ENCODE measurements around the gene SYT12. TPM values are rescaled to one million over a fixed set of nuclear protein-coding genes. Genes with fewer than 3 reads are reported as not detected.

The SYT12 gene
- total and polyA plus RNA-seq, 9 of the 15 experiments (the other 6 are each of a cell fraction or from before 2014, with no cell fraction given): 0.03 to 0.11 (median 0.03) TPM; not detected in 4

DNA sequence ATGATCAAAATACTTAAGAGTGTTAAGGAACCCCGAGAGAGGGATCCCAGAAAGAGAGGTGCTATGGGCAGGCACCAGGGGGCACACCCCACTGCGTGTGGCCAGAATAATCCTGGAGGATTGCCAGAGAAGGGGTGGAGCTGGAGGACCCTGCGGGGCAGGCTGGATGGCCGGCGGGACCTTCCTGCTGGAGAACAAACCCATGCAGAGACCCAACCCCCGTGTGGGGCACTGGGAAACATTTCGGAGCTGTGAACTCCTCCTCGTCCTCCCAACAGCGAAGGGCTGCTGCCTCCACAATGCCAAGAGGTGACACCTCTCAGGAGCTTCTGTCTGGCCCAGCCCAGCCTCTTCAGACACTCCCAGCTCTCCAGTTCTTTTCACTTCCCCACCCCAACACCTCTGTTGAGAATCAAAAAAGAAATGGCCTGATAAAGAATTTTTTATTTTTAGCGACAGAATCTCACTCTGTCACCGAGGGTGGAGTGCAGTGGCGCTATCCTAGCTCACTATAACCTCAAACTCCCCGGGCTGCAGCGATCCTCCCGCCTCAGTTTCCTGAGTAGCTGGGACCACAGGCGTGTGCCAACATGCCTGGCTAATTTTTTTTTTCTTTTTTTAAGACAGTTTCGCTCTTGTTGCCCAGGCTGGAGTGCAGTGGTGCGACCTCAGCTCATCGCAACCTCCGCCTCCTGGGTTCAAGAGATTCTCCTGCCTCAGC lies 59.3 kb downstream of the SYT12 start:
- Histone ChIP-seq H3K27ac (ENCODE audit: extremely low read depth, low read depth, low read length) (no peak overlapping the region), H3K4me2 (ENCODE audit: insufficient read depth, low read length) (peak overlapping the region; percentile 73), H3K9me1 (ENCODE audit: control insufficient read depth, insufficient read depth, low read length) (no peaks in the 10 kb centered on the region), H2AFZ (ENCODE audit: low read depth, low read length) (peak overlapping the region; percentile 76), H3K36me3 (ENCODE audit: control insufficient read depth, insufficient read depth, low read length) (no peaks in the 10 kb centered on the region), H3K9ac (ENCODE audit: insufficient read depth in 1 of 2, low read depth in 2 of 2, low read length in 2 of 2) (peak overlapping the region in 1 of 2 experiments; percentile 68; a peak in 1 of 4 replicates), H3K4me3 (no peak overlapping the region), H4K20me1 (replicated peaks; ENCODE audit: control insufficient read depth, insufficient read depth, low read length) (no peaks in the 10 kb centered on the region), H3K9me3 (replicated peaks; ENCODE audit: control insufficient read depth, insufficient read depth, low read depth, low read length) (no peaks in the 10 kb centered on the region), H3K27me3 (ENCODE audit: control insufficient read depth in 2 of 2, insufficient read depth in 2 of 2, low read length in 2 of 2) (no peaks in the 10 kb centered on the region), H3K79me2 (ENCODE audit: control insufficient read depth, insufficient read depth, low read length) (no peaks in the 10 kb centered on the region), H3K4me1 (replicated peaks in 1 of 2; ENCODE audit: control insufficient read depth in 2 of 2, insufficient read depth in 2 of 2, low read length in 2 of 2) (peaks cover 20 to 25% of the 10 kb centered on the region in 2 experiments; a peak in 4 of 5 replicates)
- ChIA-PET POLR2A (interaction anchor here (0.6 to 1.8 kb wide), 5 partner anchors 29 to 240 kb away, joined by 3 to 6 read pairs (median 3); no protein-coding TSS in a partner anchor), CTCF (ENCODE audit: low intra/inter-chr PET ratio) (interaction anchor here (0.7 to 2.7 kb wide), 3 partner anchors 179 to 301 kb away, joined by 4 to 12 read pairs (median 9); no protein-coding TSS in a partner anchor)
- in situ Hi-C loops (cut with MboI) (loop anchor here (5.0 kb wide), 1 partner anchor 235 kb away; no protein-coding TSS in a partner anchor), intact Hi-C loops (cut with micrococcal nuclease) (loop anchor here (5.0 kb wide), 2 partner anchors 180 to 300 kb away; no protein-coding TSS in a partner anchor)
- FAIRE-seq (no peak), ATAC-seq (peak; percentile 49), DNase-seq (ENCODE audit: extremely low read depth in 1 of 4, low spot score in 3 of 4) (peak; percentile 44 to 75 (median 64))
- no TSS peak for BruUV-seq (replicated peaks)
- 28% methylated on average over 18 of the region's 20 CpGs for WGBS (ENCODE audit: insufficient coverage, low coverage, missing lambda C conversion rate)
- TF ChIP-seq ARNT (IDR thresholded peaks at IDR 0.05): no peak
- 0 out of 2 replicates have a peak, but pooled peaks have one; percentile 28 for TF ChIP-seq ZBTB7A (IDR thresholded peaks at IDR 0.05; ENCODE audit: borderline replicate concordance, control insufficient read depth, low read depth, low read length)
- TF ChIP-seq, protein P1, sequence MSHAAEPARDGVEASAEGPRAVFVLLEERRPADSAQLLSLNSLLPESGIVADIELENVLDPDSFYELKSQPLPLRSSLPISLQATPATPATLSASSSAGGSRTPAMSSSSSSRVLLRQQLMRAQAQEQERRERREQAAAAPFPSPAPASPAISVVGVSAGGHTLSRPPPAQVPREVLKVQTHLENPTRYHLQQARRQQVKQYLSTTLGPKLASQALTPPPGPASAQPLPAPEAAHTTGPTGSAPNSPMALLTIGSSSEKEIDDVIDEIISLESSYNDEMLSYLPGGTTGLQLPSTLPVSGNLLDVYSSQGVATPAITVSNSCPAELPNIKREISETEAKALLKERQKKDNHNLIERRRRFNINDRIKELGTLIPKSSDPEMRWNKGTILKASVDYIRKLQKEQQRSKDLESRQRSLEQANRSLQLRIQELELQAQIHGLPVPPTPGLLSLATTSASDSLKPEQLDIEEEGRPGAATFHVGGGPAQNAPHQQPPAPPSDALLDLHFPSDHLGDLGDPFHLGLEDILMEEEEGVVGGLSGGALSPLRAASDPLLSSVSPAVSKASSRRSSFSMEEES (CRISPR knock-in tag; IDR thresholded peaks at IDR 0.05): no peak
- TF ChIP-seq RAD21 (CRISPR knock-in tag; conservative IDR thresholded peaks at IDR 0.05 in 1 of 2, IDR thresholded peaks at IDR 0.05 in 1 of 2): peak in 1 of 2 experiments; percentile 55; a peak in 2 of 4 replicates
- TF ChIP-seq ERF (CRISPR knock-in tag; IDR thresholded peaks at IDR 0.05): no peak
- no peak for TF ChIP-seq SAFB2 (IDR thresholded peaks at IDR 0.05; ENCODE audit: borderline replicate concordance, low read depth, low read length, severe bottlenecking)
- peak; percentile 12; the same call in 1 of the 2 replicates for TF ChIP-seq STAG1 (CRISPR knock-in tag; IDR thresholded peaks at IDR 0.05; ENCODE audit: borderline replicate concordance)
- TF ChIP-seq NFIX (CRISPR knock-in tag; IDR thresholded peaks at IDR 0.05; ENCODE audit: low read depth): no peak
- peak; percentile 96 for TF ChIP-seq NFIC (IDR thresholded peaks at IDR 0.05)
- TF ChIP-seq, protein P2, sequence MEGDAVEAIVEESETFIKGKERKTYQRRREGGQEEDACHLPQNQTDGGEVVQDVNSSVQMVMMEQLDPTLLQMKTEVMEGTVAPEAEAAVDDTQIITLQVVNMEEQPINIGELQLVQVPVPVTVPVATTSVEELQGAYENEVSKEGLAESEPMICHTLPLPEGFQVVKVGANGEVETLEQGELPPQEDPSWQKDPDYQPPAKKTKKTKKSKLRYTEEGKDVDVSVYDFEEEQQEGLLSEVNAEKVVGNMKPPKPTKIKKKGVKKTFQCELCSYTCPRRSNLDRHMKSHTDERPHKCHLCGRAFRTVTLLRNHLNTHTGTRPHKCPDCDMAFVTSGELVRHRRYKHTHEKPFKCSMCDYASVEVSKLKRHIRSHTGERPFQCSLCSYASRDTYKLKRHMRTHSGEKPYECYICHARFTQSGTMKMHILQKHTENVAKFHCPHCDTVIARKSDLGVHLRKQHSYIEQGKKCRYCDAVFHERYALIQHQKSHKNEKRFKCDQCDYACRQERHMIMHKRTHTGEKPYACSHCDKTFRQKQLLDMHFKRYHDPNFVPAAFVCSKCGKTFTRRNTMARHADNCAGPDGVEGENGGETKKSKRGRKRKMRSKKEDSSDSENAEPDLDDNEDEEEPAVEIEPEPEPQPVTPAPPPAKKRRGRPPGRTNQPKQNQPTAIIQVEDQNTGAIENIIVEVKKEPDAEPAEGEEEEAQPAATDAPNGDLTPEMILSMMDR (IDR thresholded peaks at IDR 0.05 in 2 of 3, conservative IDR thresholded peaks at IDR 0.05 in 1 of 3; ENCODE audit: insufficient read depth in 2 of 3, low read depth in 1 of 3, low read length in 3 of 3): peak in 2 of 3 experiments; percentile 29 to 47; a peak in 4 of 6 replicates

Data from K562 (cell line).